Endothelial cell of umbilical vein (primary cell): ENCODE data around the gene AAGAB. TPM values are rescaled to one million over a fixed set of nuclear protein-coding genes. Genes with fewer than 3 reads are reported as not detected.

Source experiments
- BruUV-seq: library from RNA; stranded (reverse); fragments of 400-500 nt; replicated peaks from 2 replicates; lab custom pipeline; 2021; lab: Mats Ljungman, UMichigan
- CTCF ChIA-PET: fragments of 300-600, 350-600 bp; sonication (Branson Sonifier 250); formaldehyde crosslinking; loops from one replicate; lab custom pipeline; 2021; ENCODE audit warnings: antibody characterized with exemption, inconsistent platforms; lab: Charles Lee
- POLR2A ChIA-PET: fragments of 300-600, 350-600 bp; sonication (Branson Sonifier 250); formaldehyde crosslinking; loops from one replicate; lab custom pipeline; 2021; ENCODE audit warnings: antibody characterized with exemption, inconsistent platforms; lab: Charles Lee
- DNase-seq: peaks from one replicate; pipeline ENCODE4 v3.0.0-alpha.2; 2011; ENCODE audit warnings: low read depth, low spot score
- FAIRE-seq: peaks from 2 replicates; lab custom pipeline; 2011; peaks lifted over from hg19 to GRCh38; lab: Jason Lieb, UNC
- H2AFZ ChIP-seq: 2 replicates; pipeline ENCODE4 v1.6.0; 2012; ENCODE audit warnings: low read depth, low read length, control low read depth, inconsistent platforms
- H3K27ac ChIP-seq: 2 replicates; pipeline ENCODE4 v1.5.1; 2011; ENCODE audit warnings: low read depth, mild to moderate bottlenecking, control low read depth, low read length, moderate library complexity; ENCODE audit not compliant: insufficient read depth
- H3K27me3 ChIP-seq, 2 experiments: 2 replicates each; pipeline versions ENCODE4 v1.6.0 to v1.6.1; 2011; ENCODE audit warnings: low read length in 2 of 2, mixed read lengths in 1 of 2; ENCODE audit not compliant: control insufficient read depth in 2 of 2, insufficient read depth in 2 of 2
- H3K36me3 ChIP-seq, 2 experiments: 2 replicates in 1 of 2; 3 replicates in 1 of 2; pipeline ENCODE4 v1.5.1; 2011; ENCODE audit warnings: low read length in 2 of 2, mild to moderate bottlenecking in 1 of 2, moderate library complexity in 1 of 2; ENCODE audit not compliant: control insufficient read depth in 2 of 2, insufficient read depth in 2 of 2; ENCODE audit errors: extremely low read depth in 1 of 2
- H3K4me1 ChIP-seq: 3 replicates; pipeline ENCODE4 v1.5.1; 2011; ENCODE audit warnings: mild to moderate bottlenecking, low read length; ENCODE audit not compliant: control insufficient read depth, insufficient read depth; ENCODE audit errors: extremely low read depth
- H3K4me2 ChIP-seq: 2 replicates; pipeline ENCODE4 v1.6.1; 2011; ENCODE audit warnings: low read length, control low read depth, mixed read lengths; ENCODE audit not compliant: insufficient read depth
- H3K4me3 ChIP-seq, 3 experiments: fragments of 200-600 bp in 1 of 3; sonication (generic), shearing (Covaris generic) in 1 of 3; replicated peaks in 1 of 3; 2 replicates each; pipeline ENCODE4 v1.5.1; 2011 to 2016; ENCODE audit warnings: control low read depth in 3 of 3, low read length in 3 of 3, mild to moderate bottlenecking in 2 of 3, inconsistent platforms in 1 of 3, low read depth in 1 of 3, moderate library complexity in 1 of 3; ENCODE audit not compliant: insufficient read depth in 1 of 3
- H3K79me2 ChIP-seq: 2 replicates; pipeline ENCODE4 v1.6.0; 2012; ENCODE audit warnings: low read length, inconsistent platforms; ENCODE audit not compliant: control insufficient read depth, insufficient read depth
- H3K9ac ChIP-seq: replicated peaks from 2 replicates; pipeline ENCODE3; 2011; ENCODE audit warnings: low read length, control low read depth; ENCODE audit not compliant: insufficient read depth; ENCODE audit errors: extremely low read depth
- H3K9me1 ChIP-seq: replicated peaks from 3 replicates; pipeline ENCODE4 v1.6.0; 2011; ENCODE audit warnings: mild to moderate bottlenecking, low read length; ENCODE audit not compliant: control insufficient read depth, insufficient read depth; ENCODE audit errors: extremely low read depth
- H3K9me3 ChIP-seq: replicated peaks from 2 replicates; pipeline ENCODE4 v1.5.1; 2012; ENCODE audit warnings: low read length, inconsistent platforms; ENCODE audit not compliant: control insufficient read depth, insufficient read depth
- H4K20me1 ChIP-seq: replicated peaks from 2 replicates; pipeline ENCODE3; 2011; ENCODE audit warnings: mild to moderate bottlenecking, low read length; ENCODE audit not compliant: control insufficient read depth, insufficient read depth; ENCODE audit errors: extremely low read depth
- EZH2 ChIP-seq: IDR thresholded peaks from 2 replicates; pipeline ENCODE4 v1.6.1; 2012; ENCODE audit warnings: borderline replicate concordance, low read depth, mild to moderate bottlenecking, moderate library complexity, low read length, inconsistent platforms; ENCODE audit not compliant: severe bottlenecking
- FOS ChIP-seq: IDR thresholded peaks from 2 replicates; pipeline ENCODE4 v1.6.1; 2011; ENCODE audit warnings: mild to moderate bottlenecking, low read length, moderate library complexity, borderline replicate concordance; ENCODE audit not compliant: insufficient read depth
- GATA2 ChIP-seq: IDR thresholded peaks from 2 replicates; pipeline ENCODE4 v1.7.0; 2011; ENCODE audit warnings: low read depth, mild to moderate bottlenecking, moderate library complexity, mixed read lengths, low read length; ENCODE audit not compliant: insufficient read length, insufficient read depth
- JUN ChIP-seq: IDR thresholded peaks from 2 replicates; pipeline ENCODE4 v1.6.1; 2011; ENCODE audit warnings: borderline replicate concordance, low read depth; ENCODE audit not compliant: insufficient read length, insufficient read depth
- MYC ChIP-seq: IDR thresholded peaks from one replicate; pipeline ENCODE4 v1.6.1; 2011; ENCODE audit warnings: mild to moderate bottlenecking, low read depth, low read length
- POLR2A ChIP-seq: IDR thresholded peaks from 2 replicates; pipeline ENCODE4 v1.6.1; 2012; ENCODE audit warnings: low read depth, mild to moderate bottlenecking, control low read depth, low read length
- POLR2AphosphoS5 ChIP-seq: IDR thresholded peaks from 2 replicates; pipeline ENCODE4 v1.6.1; 2012; ENCODE audit warnings: low read depth, mild to moderate bottlenecking, control low read depth, low read length, moderate library complexity; ENCODE audit not compliant: insufficient read depth
- dilution Hi-C: fragments of 300-500 bp; cut with MboI; formaldehyde crosslinking; loops from one replicate; pipeline ENCODE4 v1.15.0; 2019; ENCODE audit warnings: low sequenced_read_pairs; ENCODE audit not compliant: extremely low pct_ligation_motif_present
- intact Hi-C: fragments of 100-400 bp; cut with micrococcal nuclease; formaldehyde crosslinking; loops from one replicate; pipeline ENCODE4 v1.10.0; 2022
- polyA plus RNA-seq, 4 experiments: library from polyadenylated mRNA; depleted of rRNA in 3 of 4; stranded (reverse) in 3 of 4; unstranded in 1 of 4; fragments of >200 nt; gene quantifications; 2 replicates each; pipeline versions ENCODE4 v1.2.1 to v1.2.3, GENCODE V29; 2011 to 2012; ENCODE audit warnings: missing spikeins in 1 of 4
- total RNA-seq: library from RNA; stranded (reverse); gene quantifications from 2 replicates; pipeline ENCODE4 v1.2.3, GENCODE V29; 2021
- TF ChIP-seq, protein P1 (sequence below), 2 donors: IDR thresholded peaks; 1 replicate in 1 of 2; 2 replicates in 1 of 2; pipeline ENCODE4 v1.5.1; 2011; ENCODE audit warnings: low read length in 2 of 2, mild to moderate bottlenecking in 2 of 2, moderate library complexity in 2 of 2, control low read depth in 1 of 2, inconsistent platforms in 1 of 2, low read depth in 1 of 2; ENCODE audit not compliant: insufficient read depth in 1 of 2; ENCODE audit errors: extremely low read depth in 1 of 2
- TF ChIP-seq, protein P2 (sequence below): IDR thresholded peaks from 2 replicates; pipeline ENCODE4 v1.6.1; 2011; ENCODE audit not compliant: insufficient read depth, insufficient read length

Gene AAGAB
- total and polyA plus RNA-seq, 2 donors (not counting 3 experiments of a cell fraction or from before 2014, with no cell fraction given), result 21.2 to 42.6 TPM

GRCh38 chr15:67190813-67191212 is 63.6 kb downstream of the AAGAB start:
- Histone ChIP-seq H3K4me3 (no peak overlapping the region), H3K36me3 (peaks cover 38 to 45% of the 10 kb centered on the region in 2 experiments), H3K9ac (no peak overlapping the region), H3K79me2 (no peaks in the 10 kb centered on the region), H3K4me2 (no peak overlapping the region), H3K9me3 (no peaks in the 10 kb centered on the region), H4K20me1 (no peaks in the 10 kb centered on the region), H3K27ac (no peak overlapping the region), H3K27me3 (no peaks in the 10 kb centered on the region), H2AFZ (no peak overlapping the region), H3K9me1 (no peaks in the 10 kb centered on the region), H3K4me1 (no peaks in the 10 kb centered on the region)
- ChIA-PET POLR2A (no interaction called here), CTCF (no interaction called here)
- BruUV-seq, result TSS peak; percentile 5
- dilution Hi-C loops, result no loop called here
- no peak for DNase-seq
- intact Hi-C loops, result no loop called here
- TF ChIP-seq POLR2A, result no peak
- TF ChIP-seq, protein P1, sequence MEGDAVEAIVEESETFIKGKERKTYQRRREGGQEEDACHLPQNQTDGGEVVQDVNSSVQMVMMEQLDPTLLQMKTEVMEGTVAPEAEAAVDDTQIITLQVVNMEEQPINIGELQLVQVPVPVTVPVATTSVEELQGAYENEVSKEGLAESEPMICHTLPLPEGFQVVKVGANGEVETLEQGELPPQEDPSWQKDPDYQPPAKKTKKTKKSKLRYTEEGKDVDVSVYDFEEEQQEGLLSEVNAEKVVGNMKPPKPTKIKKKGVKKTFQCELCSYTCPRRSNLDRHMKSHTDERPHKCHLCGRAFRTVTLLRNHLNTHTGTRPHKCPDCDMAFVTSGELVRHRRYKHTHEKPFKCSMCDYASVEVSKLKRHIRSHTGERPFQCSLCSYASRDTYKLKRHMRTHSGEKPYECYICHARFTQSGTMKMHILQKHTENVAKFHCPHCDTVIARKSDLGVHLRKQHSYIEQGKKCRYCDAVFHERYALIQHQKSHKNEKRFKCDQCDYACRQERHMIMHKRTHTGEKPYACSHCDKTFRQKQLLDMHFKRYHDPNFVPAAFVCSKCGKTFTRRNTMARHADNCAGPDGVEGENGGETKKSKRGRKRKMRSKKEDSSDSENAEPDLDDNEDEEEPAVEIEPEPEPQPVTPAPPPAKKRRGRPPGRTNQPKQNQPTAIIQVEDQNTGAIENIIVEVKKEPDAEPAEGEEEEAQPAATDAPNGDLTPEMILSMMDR (IDR thresholded peaks at IDR 0.05; ENCODE audit: extremely low read depth in 1 of 2, insufficient read depth in 1 of 2, low read depth in 1 of 2, low read length in 2 of 2), result no peak
- no peak for TF ChIP-seq FOS
- TF ChIP-seq MYC, result no peak
- TF ChIP-seq GATA2, result no peak
- no peak for TF ChIP-seq EZH2
- no peak for FAIRE-seq

DNA sequence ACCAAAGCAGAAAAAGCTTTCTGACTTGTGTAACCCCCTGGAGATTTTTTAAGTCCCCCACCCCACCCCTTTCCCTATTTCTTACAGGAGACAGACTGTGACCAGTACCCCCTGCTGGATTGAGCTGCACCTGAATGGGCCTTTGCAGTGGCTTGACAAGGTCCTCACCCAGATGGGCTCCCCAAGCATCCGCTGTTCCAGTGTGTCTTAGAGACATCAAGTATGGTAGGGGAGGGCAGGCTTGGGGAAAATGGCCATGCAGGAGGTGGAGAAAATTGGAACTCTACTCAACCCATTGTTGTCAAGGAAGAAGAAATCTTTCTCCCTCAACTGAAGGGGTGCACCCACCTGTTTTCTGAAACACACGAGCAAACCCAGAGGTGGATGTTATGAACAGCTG is 64.1 kb downstream of the AAGAB start:
- Histone ChIP-seq H3K4me2 (no peak overlapping the region), H3K9ac (no peak overlapping the region), H3K9me3 (no peaks in the 10 kb centered on the region), H3K27ac (no peak overlapping the region), H3K79me2 (no peaks in the 10 kb centered on the region), H3K36me3 (peaks cover 38 to 45% of the 10 kb centered on the region in 2 experiments), H2AFZ (no peak overlapping the region), H4K20me1 (no peaks in the 10 kb centered on the region), H3K4me3 (no peak overlapping the region), H3K27me3 (no peaks in the 10 kb centered on the region), H3K9me1 (no peaks in the 10 kb centered on the region), H3K4me1 (no peaks in the 10 kb centered on the region)
- dilution Hi-C loops, result no loop called here
- intact Hi-C loops, result no loop called here
- no TSS peak for BruUV-seq
- CTCF ChIA-PET, result no interaction called here
- no peak for FAIRE-seq
- POLR2A ChIA-PET, result no interaction called here
- TF ChIP-seq, protein P1 (IDR thresholded peaks at IDR 0.05; ENCODE audit: extremely low read depth in 1 of 2, insufficient read depth in 1 of 2, low read depth in 1 of 2, low read length in 2 of 2), result no peak
- TF ChIP-seq POLR2A, result no peak
- TF ChIP-seq MYC, result no peak
- TF ChIP-seq, protein P2, sequence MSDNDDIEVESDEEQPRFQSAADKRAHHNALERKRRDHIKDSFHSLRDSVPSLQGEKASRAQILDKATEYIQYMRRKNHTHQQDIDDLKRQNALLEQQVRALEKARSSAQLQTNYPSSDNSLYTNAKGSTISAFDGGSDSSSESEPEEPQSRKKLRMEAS, result no peak
- TF ChIP-seq FOS, result no peak
- TF ChIP-seq EZH2, result no peak
- no peak for TF ChIP-seq JUN
- no peak for TF ChIP-seq GATA2
- TF ChIP-seq POLR2AphosphoS5, result no peak
- no peak for DNase-seq
